Non-pigmented ciliary epithelial cell (primary cell): ENCODE results near the gene TRANK1.
"Not testable (repeated sequence)": the region's sequence is repeated elsewhere in the genome, so short reads cannot be mapped to it uniquely, and the experiment has no call there.

Experiments used
- DNase-seq: peaks from one replicate; pipeline ENCODE4 v3.0.0-alpha.2; 2010; ENCODE audit warnings: low read depth

TRANK1 gene

GRCh38 chr3:36919439-36920160, 25.3 kb downstream of the TRANK1 start:
- no peak for DNase-seq

GRCh38 chr3:36918050-36918449, 26.8 kb downstream of the TRANK1 start:
- no peak for DNase-seq

GRCh38 chr3:36911990-36912804, 32.7 kb downstream of the TRANK1 start:
- DNase-seq, result peak; percentile 62

- no peak for DNase-seq
These were observed 35.2 kb downstream of the TRANK1 start for GRCh38 chr3:36909666-36910065.

GRCh38 chr3:36909181-36909580, 35.7 kb downstream of the TRANK1 start:
- no peak for DNase-seq

GRCh38 chr3:36908647-36909180, 36.1 kb downstream of the TRANK1 start:
- DNase-seq, result no peak

- peak; percentile 48 for DNase-seq
These were observed 36.8 kb downstream of the TRANK1 start for GRCh38 chr3:36907911-36908646.

GRCh38 chr3:36906504-36907149, 38.2 kb downstream of the TRANK1 start:
- DNase-seq, result no peak

- no peak for DNase-seq
These were observed 39.3 kb downstream of the TRANK1 start for GRCh38 chr3:36905545-36905944.

- DNase-seq, result no peak
These were observed 40.2 kb downstream of the TRANK1 start for GRCh38 chr3:36904641-36905040.

- DNase-seq, result not testable (repeated sequence)
These were observed 40.8 kb downstream of the TRANK1 start for GRCh38 chr3:36904065-36904464.

GRCh38 chr3:36903119-36903882, 41.6 kb downstream of the TRANK1 start:
- no peak for DNase-seq

GRCh38 chr3:36901588-36901987, 43.3 kb downstream of the TRANK1 start:
- DNase-seq, result no peak

- DNase-seq, result no peak
These were observed 44.1 kb downstream of the TRANK1 start for GRCh38 chr3:36900474-36901443.

GRCh38 chr3:36895496-36896409, 49.1 kb downstream of the TRANK1 start:
- no peak for DNase-seq

GRCh38 chr3:36894914-36895313, 49.9 kb downstream of the TRANK1 start:
- no peak for DNase-seq

- no peak for DNase-seq
These were observed 51.0 kb downstream of the TRANK1 start for GRCh38 chr3:36893826-36894225.

GRCh38 chr3:36893137-36893557, 51.7 kb downstream of the TRANK1 start:
- peak; percentile 53 for DNase-seq
